Measurements from ENCODE around the gene SH3BGRL2. TPM values are rescaled to one million over a fixed set of nuclear protein-coding genes. Genes with fewer than 3 reads are reported as not detected.
"Not testable (repeated sequence)": the region's sequence is repeated elsewhere in the genome, so short reads cannot be mapped to it uniquely, and the experiment has no call there.

Gene SH3BGRL2
- total RNA-seq, 4 donors from 2014 or later: 24.4 to 52.3 (median 33.2) TPM

DNA sequence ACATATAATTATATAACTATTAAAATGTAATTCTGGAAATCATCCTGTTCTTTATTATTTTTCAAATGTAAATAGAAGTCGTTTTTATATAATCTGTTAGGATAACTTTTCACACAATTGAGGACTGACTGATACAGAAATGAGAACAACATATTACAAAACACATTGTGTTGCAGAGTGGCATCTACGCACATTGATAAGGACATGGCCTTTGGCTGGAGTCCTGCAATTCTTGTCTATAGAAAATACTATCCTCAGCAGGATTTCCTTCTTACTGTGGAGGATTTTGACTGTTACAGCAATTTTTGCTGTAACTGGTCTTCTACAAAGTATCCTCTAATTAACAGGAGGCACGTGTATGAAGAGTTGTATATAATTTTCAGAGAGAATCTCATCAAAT, 19.8 kb downstream of the SH3BGRL2 start:
- H3K27me3 ChIP-seq: no peaks in the 10 kb centered on the region
- peaks cover 0 to 24% (median 0%) of the 10 kb centered on the region in 3 donors for H3K4me1 ChIP-seq
- no peak overlapping the region for H3K27ac ChIP-seq
- no peaks in the 10 kb centered on the region for H3K36me3 ChIP-seq
- no peaks in the 10 kb centered on the region for H3K9me3 ChIP-seq
- no peak for ATAC-seq
- TF ChIP-seq, protein P1, sequence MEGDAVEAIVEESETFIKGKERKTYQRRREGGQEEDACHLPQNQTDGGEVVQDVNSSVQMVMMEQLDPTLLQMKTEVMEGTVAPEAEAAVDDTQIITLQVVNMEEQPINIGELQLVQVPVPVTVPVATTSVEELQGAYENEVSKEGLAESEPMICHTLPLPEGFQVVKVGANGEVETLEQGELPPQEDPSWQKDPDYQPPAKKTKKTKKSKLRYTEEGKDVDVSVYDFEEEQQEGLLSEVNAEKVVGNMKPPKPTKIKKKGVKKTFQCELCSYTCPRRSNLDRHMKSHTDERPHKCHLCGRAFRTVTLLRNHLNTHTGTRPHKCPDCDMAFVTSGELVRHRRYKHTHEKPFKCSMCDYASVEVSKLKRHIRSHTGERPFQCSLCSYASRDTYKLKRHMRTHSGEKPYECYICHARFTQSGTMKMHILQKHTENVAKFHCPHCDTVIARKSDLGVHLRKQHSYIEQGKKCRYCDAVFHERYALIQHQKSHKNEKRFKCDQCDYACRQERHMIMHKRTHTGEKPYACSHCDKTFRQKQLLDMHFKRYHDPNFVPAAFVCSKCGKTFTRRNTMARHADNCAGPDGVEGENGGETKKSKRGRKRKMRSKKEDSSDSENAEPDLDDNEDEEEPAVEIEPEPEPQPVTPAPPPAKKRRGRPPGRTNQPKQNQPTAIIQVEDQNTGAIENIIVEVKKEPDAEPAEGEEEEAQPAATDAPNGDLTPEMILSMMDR (IDR thresholded peaks at IDR 0.05): no peak
- no peak for TF ChIP-seq POLR2AphosphoS5 (IDR thresholded peaks at IDR 0.05)
- no peak for TF ChIP-seq EP300 (IDR thresholded peaks at IDR 0.05)
- no peak for TF ChIP-seq POLR2A (IDR thresholded peaks at IDR 0.05)
- H3K4me3 ChIP-seq: no peak overlapping the region
- 60% methylated on average over 3 of the region's 3 CpGs for WGBS, 2 donors (ENCODE audit: low coverage in 1 of 2)

DNA sequence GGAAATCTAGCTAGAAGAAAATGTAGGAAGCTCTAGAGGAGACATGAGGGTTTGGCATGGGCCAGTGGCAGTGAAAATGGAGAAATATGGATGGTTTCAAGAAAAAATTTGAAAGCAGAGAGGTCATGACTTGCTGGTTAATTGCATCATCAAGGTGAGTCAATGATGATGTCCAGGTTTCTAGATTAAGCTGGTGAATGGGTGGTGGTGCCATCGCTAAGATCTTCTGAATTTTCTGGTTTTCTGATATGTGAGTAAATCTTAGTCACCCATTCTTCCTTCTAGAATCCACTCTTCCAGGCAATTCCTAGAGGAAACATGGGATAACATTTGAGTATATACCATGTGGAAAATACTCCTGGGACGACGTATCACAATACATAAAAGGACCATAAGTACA, 25.0 kb downstream of the SH3BGRL2 start:
- H3K36me3 ChIP-seq: no peaks in the 10 kb centered on the region
- ATAC-seq: no peak
- H3K4me1 ChIP-seq: no peaks in the 10 kb centered on the region
- no peaks in the 10 kb centered on the region for H3K9me3 ChIP-seq
- TF ChIP-seq POLR2AphosphoS5 (IDR thresholded peaks at IDR 0.05) (no peak), POLR2A (IDR thresholded peaks at IDR 0.05) (no peak), EP300 (IDR thresholded peaks at IDR 0.05) (no peak)
- TF ChIP-seq, protein P1 (IDR thresholded peaks at IDR 0.05): no peak
- H3K27ac ChIP-seq: no peak overlapping the region
- H3K4me3 ChIP-seq: no peak overlapping the region
- WGBS, 2 donors (ENCODE audit: low coverage in 1 of 2): 93 to 97% methylated on average over 3 of the region's 3 CpGs
- H3K27me3 ChIP-seq: no peaks in the 10 kb centered on the region

DNA sequence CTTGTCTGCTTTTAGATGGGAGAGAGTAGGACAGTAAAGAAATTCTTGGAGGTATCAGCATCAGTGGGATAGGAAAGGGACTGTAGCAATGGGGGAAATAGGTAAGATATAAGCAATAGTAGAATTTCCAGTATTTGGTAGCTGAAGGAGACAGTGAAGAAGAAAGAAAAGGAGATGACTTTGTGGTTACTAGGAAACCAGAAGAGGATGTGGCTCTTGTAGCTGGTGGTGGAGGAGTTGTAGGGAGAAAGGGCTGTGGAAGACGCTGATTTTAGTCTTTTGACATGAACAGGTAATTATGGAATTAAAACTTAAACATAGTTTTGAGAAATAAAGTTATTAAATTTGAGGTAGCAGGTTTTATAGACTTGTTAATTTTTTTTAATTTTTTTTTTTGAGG, 26.1 kb downstream of the SH3BGRL2 start:
- Histone ChIP-seq H3K4me3 (no peak overlapping the region), H3K4me1 (no peaks in the 10 kb centered on the region), H3K9me3 (no peaks in the 10 kb centered on the region), H3K36me3 (no peaks in the 10 kb centered on the region), H3K27me3 (no peaks in the 10 kb centered on the region), H3K27ac (no peak overlapping the region)
- no peak for ATAC-seq
- 94 to 95% methylated on average over 1 of the region's 1 CpG for WGBS, 2 donors (ENCODE audit: low coverage in 1 of 2)
- TF ChIP-seq POLR2AphosphoS5 (IDR thresholded peaks at IDR 0.05) (no peak), EP300 (IDR thresholded peaks at IDR 0.05) (no peak), POLR2A (IDR thresholded peaks at IDR 0.05) (no peak)
- TF ChIP-seq, protein P1 (IDR thresholded peaks at IDR 0.05): no peak

DNA sequence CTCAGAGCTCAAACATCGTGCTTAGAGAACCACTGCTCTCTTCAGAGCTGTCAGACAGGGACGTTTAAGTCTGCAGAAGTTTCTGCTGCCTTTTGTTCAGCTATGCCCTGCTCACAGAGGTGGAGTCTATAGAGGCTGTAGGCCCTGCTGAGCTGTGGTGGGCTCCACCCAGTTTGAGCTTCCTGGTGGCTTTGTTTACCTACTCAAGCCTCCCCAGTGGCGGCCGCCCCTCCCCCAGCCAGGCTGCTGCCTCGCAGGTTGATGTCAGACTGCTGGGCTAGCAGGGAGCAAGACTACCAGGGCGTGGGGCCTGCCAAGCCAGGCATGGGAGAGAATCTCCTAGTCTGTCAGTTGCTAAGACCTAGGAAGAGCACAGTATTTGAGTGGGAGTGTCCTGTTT, 32.5 kb downstream of the SH3BGRL2 start:
- WGBS, 2 donors (ENCODE audit: low coverage in 1 of 2): no CpG with 5 or more reads among the region's 6 CpGs
- ATAC-seq, H3K4me3 ChIP-seq, H3K27me3 ChIP-seq, H3K36me3 ChIP-seq, H3K9me3 ChIP-seq, H3K27ac ChIP-seq, H3K4me1 ChIP-seq: not testable (repeated sequence)

DNA sequence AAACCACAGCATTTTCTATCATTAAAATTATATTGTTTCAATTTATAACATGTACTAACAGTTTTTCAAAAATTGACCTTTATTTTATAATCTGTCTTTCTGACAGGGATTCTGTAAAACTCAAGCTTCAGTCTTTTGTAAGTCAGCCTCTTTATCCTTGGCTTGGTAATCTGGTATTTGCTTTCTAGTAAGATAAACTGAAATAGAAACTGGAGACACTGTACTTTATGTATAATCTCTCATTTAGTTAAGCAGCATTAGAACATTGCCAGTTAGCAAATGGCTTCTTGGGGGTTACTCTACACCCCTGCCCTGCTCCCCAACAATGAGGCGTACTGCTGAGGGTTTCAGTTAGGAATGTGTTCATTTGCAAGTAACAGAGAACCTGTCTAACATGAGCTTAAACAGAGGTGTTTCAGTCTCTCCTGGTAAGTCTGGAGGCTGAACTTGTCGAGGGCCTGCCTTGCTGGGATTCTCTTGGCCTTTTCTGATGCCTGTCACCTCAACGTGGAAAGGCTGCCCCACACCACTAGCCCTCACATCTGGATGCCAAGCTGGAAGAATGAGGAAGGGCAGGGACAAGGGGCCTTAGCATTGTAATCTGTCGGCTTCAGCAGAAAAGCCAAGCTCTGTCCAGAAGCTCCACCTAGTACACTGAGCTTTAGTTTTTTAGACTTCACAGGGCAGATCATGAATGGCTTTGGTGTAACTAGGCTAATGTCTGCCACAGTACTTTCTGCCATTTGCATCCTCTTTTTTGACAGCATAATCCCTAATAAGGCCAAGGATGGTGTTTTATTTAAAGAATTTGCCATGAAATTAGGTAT, 34.8 kb downstream of the SH3BGRL2 start:
- Histone ChIP-seq H3K4me3 (no peak overlapping the region), H3K4me1 (peaks cover 0 to 10% (median 0%) of the 10 kb centered on the region in 3 donors), H3K9me3 (no peaks in the 10 kb centered on the region), H3K27ac (no peak overlapping the region), H3K36me3 (no peaks in the 10 kb centered on the region), H3K27me3 (no peaks in the 10 kb centered on the region)
- WGBS, 2 donors (ENCODE audit: low coverage in 1 of 2): 78 to 100% methylated on average over 1 to 3 of the region's 4 CpGs
- TF ChIP-seq POLR2AphosphoS5 (IDR thresholded peaks at IDR 0.05): no peak
- TF ChIP-seq, protein P1 (IDR thresholded peaks at IDR 0.05): no peak
- TF ChIP-seq EP300 (IDR thresholded peaks at IDR 0.05): no peak
- no peak for TF ChIP-seq POLR2A (IDR thresholded peaks at IDR 0.05)
- ATAC-seq: no peak

Measured in gastroesophageal sphincter (tissue), 4 donors.